ENCODE results near the gene LBHD2. TPM values are rescaled to one million over a fixed set of nuclear protein-coding genes. Genes with fewer than 3 reads are reported as not detected.

Gene LBHD2
- total RNA-seq, 1 donor from 2014 or later = not detected

DNA sequence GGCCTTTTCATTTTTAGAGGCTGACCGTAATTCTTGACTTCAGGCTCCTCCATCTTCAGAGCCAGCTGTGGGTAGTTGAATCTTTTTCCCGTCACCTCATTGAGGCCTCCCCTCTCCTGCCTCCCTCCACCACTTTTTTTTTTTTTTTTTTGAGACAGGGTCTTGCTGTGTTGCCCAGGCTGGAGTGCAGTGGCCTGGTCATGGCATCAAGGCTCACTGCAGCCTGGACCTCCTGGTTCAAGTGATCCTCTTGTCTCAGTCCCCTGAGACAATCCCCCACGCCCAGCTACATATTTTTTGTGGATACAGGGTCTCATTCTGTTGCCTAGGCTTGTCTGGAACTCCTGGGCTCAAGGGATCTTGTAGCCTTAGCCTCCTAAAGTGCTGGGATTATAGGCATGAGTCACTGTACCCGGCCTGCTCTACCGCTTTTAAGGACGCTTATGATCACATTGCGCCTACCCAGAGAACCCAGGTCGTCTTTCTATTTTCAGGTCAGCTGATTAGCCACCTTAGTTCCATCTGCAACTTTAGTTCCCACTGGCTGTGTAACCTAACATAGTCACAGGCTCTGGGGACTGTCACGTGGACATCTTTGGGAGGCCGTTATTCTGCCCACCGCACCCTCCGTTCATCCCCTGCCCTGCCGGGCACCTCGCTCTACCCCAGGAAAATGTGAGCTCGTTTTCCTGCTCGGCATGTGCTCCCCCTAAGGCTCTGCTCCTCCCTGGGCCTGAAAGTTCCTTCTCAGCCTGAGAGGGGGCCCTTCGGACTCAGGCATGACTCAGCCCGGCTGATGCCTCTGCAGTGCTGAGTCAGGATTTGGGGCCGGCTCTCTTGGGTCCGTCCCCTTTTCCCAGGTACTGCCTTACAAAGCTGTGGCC is 52.6 kb downstream of the LBHD2 start:
- no peaks in the 10 kb centered on the region for H3K9me3 Mint-ChIP-seq
- H3K27ac Mint-ChIP-seq = peak overlapping the region; percentile 88
- no peaks in the 10 kb centered on the region for H3K36me3 Mint-ChIP-seq
- TF ChIP-seq CTCF (IDR thresholded peaks at IDR 0.05) = no peak
- TF ChIP-seq EZH2phosphoT487 (IDR thresholded peaks at IDR 0.05) = no peak
- no peak for TF ChIP-seq EZH2 (IDR thresholded peaks at IDR 0.05)
- no peak overlapping the region for H3K4me3 Mint-ChIP-seq
- no peaks in the 10 kb centered on the region for H3K9me3 ChIP-seq (ENCODE audit: low read depth)
- no peaks in the 10 kb centered on the region for H3K79me2 ChIP-seq (ENCODE audit: low read depth)
- H3K4me1 Mint-ChIP-seq = peaks cover 39% of the 10 kb centered on the region
- no peak overlapping the region for H2AFZ ChIP-seq (replicated peaks)
- peaks cover 27% of the 10 kb centered on the region for H3K27me3 Mint-ChIP-seq (ENCODE audit: insufficient read depth, low read depth)
- H3K27me3 ChIP-seq = peaks cover 24% of the 10 kb centered on the region
- no peak overlapping the region for H3K4me2 ChIP-seq
- H3K4me1 ChIP-seq = peaks cover 11% of the 10 kb centered on the region
- H4K20me1 ChIP-seq (ENCODE audit: low read depth) = no peaks in the 10 kb centered on the region
- no peak overlapping the region for H3K27ac ChIP-seq
- no peak overlapping the region for H3K4me3 ChIP-seq
- peak; percentile 64 for DNase-seq (ENCODE audit: low spot score)
- no peak overlapping the region for H3K9ac ChIP-seq
- no peaks in the 10 kb centered on the region for H3K36me3 ChIP-seq
- peaks cover 9% of the 10 kb centered on the region for H3F3A ChIP-seq (ENCODE audit: low read depth)

GRCh38 chr14:103137689-103138300 is 53.8 kb downstream of the LBHD2 start:
- peaks cover 31% of the 10 kb centered on the region for H3K4me1 Mint-ChIP-seq
- no peak overlapping the region for H3K4me3 ChIP-seq
- H3K79me2 ChIP-seq (ENCODE audit: low read depth) = no peaks in the 10 kb centered on the region
- no peaks in the 10 kb centered on the region for H3K9me3 Mint-ChIP-seq
- peaks cover 9% of the 10 kb centered on the region for H3F3A ChIP-seq (ENCODE audit: low read depth)
- H3K27me3 Mint-ChIP-seq (ENCODE audit: insufficient read depth, low read depth) = peaks cover 28% of the 10 kb centered on the region
- H3K36me3 ChIP-seq = no peaks in the 10 kb centered on the region
- H4K20me1 ChIP-seq (ENCODE audit: low read depth) = no peaks in the 10 kb centered on the region
- H3K27ac Mint-ChIP-seq = no peak overlapping the region
- no peak for DNase-seq (ENCODE audit: low spot score)
- no peak for TF ChIP-seq EZH2phosphoT487 (IDR thresholded peaks at IDR 0.05)
- no peak for TF ChIP-seq EZH2 (IDR thresholded peaks at IDR 0.05)
- no peak for TF ChIP-seq CTCF (IDR thresholded peaks at IDR 0.05)
- H3K27me3 ChIP-seq = peaks cover 24% of the 10 kb centered on the region
- no peak overlapping the region for H3K4me2 ChIP-seq
- H3K27ac ChIP-seq = no peak overlapping the region
- H3K4me1 ChIP-seq = peaks cover 11% of the 10 kb centered on the region
- H3K36me3 Mint-ChIP-seq = no peaks in the 10 kb centered on the region
- peak overlapping the region; percentile 64 for H3K4me3 Mint-ChIP-seq
- H3K9me3 ChIP-seq (ENCODE audit: low read depth) = no peaks in the 10 kb centered on the region
- H2AFZ ChIP-seq (replicated peaks) = no peak overlapping the region
- no peak overlapping the region for H3K9ac ChIP-seq

DNA sequence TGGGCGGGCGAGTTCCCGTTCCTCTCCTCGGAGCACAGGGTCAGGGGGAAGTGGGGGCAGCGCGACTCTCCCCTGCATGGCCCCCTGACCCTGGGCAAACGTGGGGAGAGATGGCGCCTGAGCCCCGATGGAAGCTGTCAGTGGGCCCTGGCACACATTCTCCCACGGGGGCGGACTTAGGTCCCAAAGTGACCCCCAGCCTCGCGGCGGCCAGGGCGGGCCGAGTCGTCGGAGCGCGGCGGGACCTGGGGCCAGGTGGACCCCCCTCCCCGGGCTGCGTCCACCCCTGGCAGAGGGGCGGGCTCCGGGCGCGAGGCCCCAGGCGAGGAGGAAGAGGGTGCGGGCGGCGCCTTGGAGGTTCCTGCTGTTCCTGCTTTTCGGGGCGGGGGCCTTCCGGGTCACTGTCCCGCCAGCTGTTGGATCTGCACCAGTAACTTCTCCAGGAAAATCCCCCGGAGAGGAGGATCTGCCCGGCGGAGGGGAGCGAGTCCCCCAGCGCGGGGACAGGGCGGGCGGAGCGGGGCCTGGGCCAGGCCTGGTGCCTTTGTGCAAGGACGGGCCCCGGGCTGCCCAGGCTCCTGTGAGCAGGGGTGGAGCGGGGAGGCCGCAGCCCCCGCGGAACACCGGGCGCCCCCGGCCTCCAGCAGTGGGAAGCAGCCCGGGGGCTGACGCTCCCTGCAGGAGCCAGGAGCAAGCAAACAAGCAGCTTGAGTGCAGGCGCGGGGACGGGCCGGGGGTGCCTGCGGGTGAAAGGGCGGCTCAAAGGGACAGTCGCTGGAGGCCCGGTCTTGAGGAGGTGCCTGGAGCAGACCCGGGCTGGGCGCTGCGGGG is 54.5 kb downstream of the LBHD2 start:
- Mint-ChIP-seq H3K4me1 (peaks cover 33% of the 10 kb centered on the region), H3K4me3 (peak overlapping the region; percentile 75), H3K36me3 (no peaks in the 10 kb centered on the region), H3K27me3 (ENCODE audit: insufficient read depth, low read depth) (peaks cover 28% of the 10 kb centered on the region), H3K9me3 (no peaks in the 10 kb centered on the region), H3K27ac (no peak overlapping the region)
- H3K27me3 ChIP-seq = peaks cover 24% of the 10 kb centered on the region
- TF ChIP-seq EZH2phosphoT487 (IDR thresholded peaks at IDR 0.05) (no peak), CTCF (IDR thresholded peaks at IDR 0.05) (no peak), EZH2 (IDR thresholded peaks at IDR 0.05) (peak; percentile 58)
- no peaks in the 10 kb centered on the region for H4K20me1 ChIP-seq (ENCODE audit: low read depth)
- peak; percentile 65 for DNase-seq (ENCODE audit: low spot score)
- H3K4me2 ChIP-seq = peak overlapping the region; percentile 74
- H2AFZ ChIP-seq (replicated peaks) = peak overlapping the region; percentile 88
- peak overlapping the region; percentile 36 for H3K4me3 ChIP-seq
- H3F3A ChIP-seq (ENCODE audit: low read depth) = peaks cover 9% of the 10 kb centered on the region
- no peaks in the 10 kb centered on the region for H3K79me2 ChIP-seq (ENCODE audit: low read depth)
- no peaks in the 10 kb centered on the region for H3K36me3 ChIP-seq
- H3K27ac ChIP-seq = no peak overlapping the region
- no peak overlapping the region for H3K9ac ChIP-seq
- H3K4me1 ChIP-seq = peaks cover 11% of the 10 kb centered on the region
- no peaks in the 10 kb centered on the region for H3K9me3 ChIP-seq (ENCODE audit: low read depth)

Data from neural progenitor cell (in vitro differentiated cells).